ENCODE results near the gene TDRD7.

- TF ChIP-seq CTCF (IDR thresholded peaks at IDR 0.05), result no peak
- TF ChIP-seq POLR2A (IDR thresholded peaks at IDR 0.05), result no peak
These were observed 48.1 kb upstream of the TDRD7 start for GRCh38 chr9:97363661-97364299.
